Measurements from ENCODE around the gene OXCT1. TPM values are rescaled to one million over a fixed set of nuclear protein-coding genes. Genes with fewer than 3 reads are reported as not detected.

OXCT1 gene
- total RNA-seq, 2 donors from 2014 or later: 32.8 to 161 TPM

GRCh38 chr5:41764650-41765049 is 105.6 kb downstream of the OXCT1 start:
- Histone ChIP-seq H3K27ac (no peak overlapping the region), H3K4me3 (no peak overlapping the region), H3K27me3 (no peaks in the 10 kb centered on the region), H3K9me3 (no peaks in the 10 kb centered on the region), H3K4me1 (peaks cover 0 to 25% of the 10 kb centered on the region in 2 donors), H3K36me3 (peaks cover 3% of the 10 kb centered on the region)
- no peak for DNase-seq (ENCODE audit: low spot score)
- no peak for TF ChIP-seq CTCF (IDR thresholded peaks at IDR 0.05)

- no peak for DNase-seq (ENCODE audit: low spot score)
- Histone ChIP-seq H3K36me3 (peaks cover 3% of the 10 kb centered on the region), H3K4me3 (no peak overlapping the region), H3K27ac (no peak overlapping the region), H3K4me1 (peaks cover 0 to 25% of the 10 kb centered on the region in 2 donors), H3K9me3 (no peaks in the 10 kb centered on the region), H3K27me3 (no peaks in the 10 kb centered on the region)
- TF ChIP-seq CTCF (IDR thresholded peaks at IDR 0.05): no peak
Measured at GRCh38 chr5:41763574-41763973, 106.7 kb downstream of the OXCT1 start.

GRCh38 chr5:41763081-41763480 is 107.1 kb downstream of the OXCT1 start:
- Histone ChIP-seq H3K36me3 (peaks cover 3% of the 10 kb centered on the region), H3K9me3 (no peaks in the 10 kb centered on the region), H3K27me3 (no peaks in the 10 kb centered on the region), H3K4me3 (no peak overlapping the region), H3K27ac (no peak overlapping the region), H3K4me1 (peaks cover 0 to 25% of the 10 kb centered on the region in 2 donors)
- DNase-seq (ENCODE audit: low spot score): no peak
- TF ChIP-seq CTCF (IDR thresholded peaks at IDR 0.05): no peak

GRCh38 chr5:41762426-41762825 is 107.8 kb downstream of the OXCT1 start:
- H3K27ac ChIP-seq: no peak overlapping the region
- H3K9me3 ChIP-seq: no peaks in the 10 kb centered on the region
- H3K4me1 ChIP-seq: peaks cover 0 to 25% of the 10 kb centered on the region in 2 donors
- DNase-seq (ENCODE audit: low spot score): no peak
- peaks cover 3% of the 10 kb centered on the region for H3K36me3 ChIP-seq
- no peak overlapping the region for H3K4me3 ChIP-seq
- no peaks in the 10 kb centered on the region for H3K27me3 ChIP-seq
- TF ChIP-seq CTCF (IDR thresholded peaks at IDR 0.05): no peak

GRCh38 chr5:41761663-41762062 is 108.6 kb downstream of the OXCT1 start:
- peaks cover 0 to 25% of the 10 kb centered on the region in 2 donors for H3K4me1 ChIP-seq
- no peaks in the 10 kb centered on the region for H3K27me3 ChIP-seq
- H3K4me3 ChIP-seq: no peak overlapping the region
- no peaks in the 10 kb centered on the region for H3K9me3 ChIP-seq
- H3K27ac ChIP-seq: no peak overlapping the region
- no peak for DNase-seq (ENCODE audit: low spot score)
- H3K36me3 ChIP-seq: peaks cover 10% of the 10 kb centered on the region
- no peak for TF ChIP-seq CTCF (IDR thresholded peaks at IDR 0.05)

GRCh38 chr5:41755705-41756104 is 114.5 kb downstream of the OXCT1 start:
- Histone ChIP-seq H3K27me3 (no peaks in the 10 kb centered on the region), H3K4me3 (no peak overlapping the region), H3K27ac (no peak overlapping the region), H3K9me3 (no peaks in the 10 kb centered on the region), H3K36me3 (peaks cover 13% of the 10 kb centered on the region), H3K4me1 (no peaks in the 10 kb centered on the region)
- no peak for TF ChIP-seq CTCF (IDR thresholded peaks at IDR 0.05)
- DNase-seq (ENCODE audit: low spot score): no peak

Measured in right atrium auricular region (tissue), 2 donors.